HepG2 (cell line): Measurements from ENCODE around the gene CNPY4. TPM values are rescaled to one million over a fixed set of nuclear protein-coding genes. Genes with fewer than 3 reads are reported as not detected.
A peak's percentile ranks its signal among the peaks of the same experiment; 100 is the strongest.

Experiments used
- ATF1 ChIP-seq: IDR thresholded peaks from 2 replicates; pipeline ENCODE4 v1.6.1; 2016; ENCODE audit warnings: mild to moderate bottlenecking, control low read depth
- CAMTA2 ChIP-seq: sonication (generic); formaldehyde crosslinking; IDR thresholded peaks from 2 replicates; pipeline ENCODE4 v1.4.0; 2020; ENCODE audit warnings: mild to moderate bottlenecking, missing genetic modification reagents, borderline replicate concordance
- GATA4 ChIP-seq: sonication (generic); IDR thresholded peaks from 2 replicates; pipeline ENCODE4 v1.6.1; 2016; ENCODE audit warnings: antibody characterized with exemption, low read depth, borderline replicate concordance
- KLF11 ChIP-seq: IDR thresholded peaks from 2 replicates; pipeline ENCODE4 v1.6.1; 2016; ENCODE audit warnings: missing compliant biosample characterization
- YEATS2 ChIP-seq: sonication (generic); formaldehyde crosslinking; IDR thresholded peaks from 2 replicates; pipeline ENCODE4 v1.4.0; 2020; ENCODE audit warnings: missing genetic modification reagents, borderline replicate concordance
- ZBED4 ChIP-seq: sonication (generic); formaldehyde crosslinking; IDR thresholded peaks from 2 replicates; pipeline ENCODE4 v1.4.0; 2020; ENCODE audit warnings: missing genetic modification reagents, borderline replicate concordance
- ZMYM2 ChIP-seq: sonication (generic); formaldehyde crosslinking; IDR thresholded peaks from 2 replicates; pipeline ENCODE4 v1.8.0; 2022; ENCODE audit warnings: mild to moderate bottlenecking, missing genetic modification reagents
- ZNF350 ChIP-seq: sonication (generic); formaldehyde crosslinking; IDR thresholded peaks from 2 replicates; pipeline ENCODE4 v1.4.0; 2020; ENCODE audit warnings: mild to moderate bottlenecking, low read depth, missing genetic modification reagents, borderline replicate concordance
- ZNF713 ChIP-seq: sonication (generic); formaldehyde crosslinking; IDR thresholded peaks from 2 replicates; pipeline ENCODE4 v1.4.0; 2020; ENCODE audit warnings: mild to moderate bottlenecking, missing genetic modification reagents
- polyA plus RNA-seq, 8 experiments: library from polyadenylated mRNA; depleted of rRNA in 3 of 8; stranded (reverse) in 7 of 8; unstranded in 1 of 8; fragments of >200 nt; fragmentation: Illumina TruSeq in 4 of 8; extraction: Trizol in 4 of 8; gene quantifications; 2 replicates each; pipeline versions ENCODE4 v1.2.1 to v1.2.3, GENCODE V29; 2011 to 2016; ENCODE audit warnings: low read depth in 4 of 8, missing spikeins in 1 of 8, mixed read lengths in 1 of 8; ENCODE audit not compliant: insufficient read depth in 1 of 8
- total RNA-seq, 5 experiments: library from RNA; depleted of rRNA; stranded (reverse); fragments of >200 nt; fragmentation: Illumina TruSeq; extraction: Trizol; gene quantifications; 2 replicates each; pipeline ENCODE4 v1.2.3, GENCODE V29; 2016; ENCODE audit warnings: low read depth in 1 of 5
- TF ChIP-seq, protein P1 (sequence below): sonication (generic); formaldehyde crosslinking; IDR thresholded peaks from 2 replicates; pipeline ENCODE4 v1.5.0; 2020; ENCODE audit warnings: missing genetic modification reagents
- TF ChIP-seq, protein P2 (sequence below): IDR thresholded peaks from 2 replicates; pipeline ENCODE4 v1.6.1; 2016; ENCODE audit warnings: low read depth

Gene CNPY4
- total and polyA plus RNA-seq, 2 of the 13 experiments (the other 11 are each of a cell fraction or from before 2014, with no cell fraction given): 6.2 to 12.7 TPM

- peak; percentile 99 for TF ChIP-seq ZBED4 (CRISPR knock-in tag)
- TF ChIP-seq ATF1: no peak
- TF ChIP-seq, protein P1, sequence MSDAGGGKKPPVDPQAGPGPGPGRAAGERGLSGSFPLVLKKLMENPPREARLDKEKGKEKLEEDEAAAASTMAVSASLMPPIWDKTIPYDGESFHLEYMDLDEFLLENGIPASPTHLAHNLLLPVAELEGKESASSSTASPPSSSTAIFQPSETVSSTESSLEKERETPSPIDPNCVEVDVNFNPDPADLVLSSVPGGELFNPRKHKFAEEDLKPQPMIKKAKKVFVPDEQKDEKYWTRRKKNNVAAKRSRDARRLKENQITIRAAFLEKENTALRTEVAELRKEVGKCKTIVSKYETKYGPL (CRISPR knock-in tag): no peak
- no peak for TF ChIP-seq ZMYM2 (CRISPR knock-in tag)
- TF ChIP-seq ZNF713 (CRISPR knock-in tag): no peak
- peak; percentile 45; the same call in 1 of the 2 replicates for TF ChIP-seq ZNF350 (CRISPR knock-in tag)
- TF ChIP-seq GATA4: no peak
- TF ChIP-seq KLF11: peak; percentile 80; the same call in 1 of the 2 replicates
- TF ChIP-seq, protein P2, sequence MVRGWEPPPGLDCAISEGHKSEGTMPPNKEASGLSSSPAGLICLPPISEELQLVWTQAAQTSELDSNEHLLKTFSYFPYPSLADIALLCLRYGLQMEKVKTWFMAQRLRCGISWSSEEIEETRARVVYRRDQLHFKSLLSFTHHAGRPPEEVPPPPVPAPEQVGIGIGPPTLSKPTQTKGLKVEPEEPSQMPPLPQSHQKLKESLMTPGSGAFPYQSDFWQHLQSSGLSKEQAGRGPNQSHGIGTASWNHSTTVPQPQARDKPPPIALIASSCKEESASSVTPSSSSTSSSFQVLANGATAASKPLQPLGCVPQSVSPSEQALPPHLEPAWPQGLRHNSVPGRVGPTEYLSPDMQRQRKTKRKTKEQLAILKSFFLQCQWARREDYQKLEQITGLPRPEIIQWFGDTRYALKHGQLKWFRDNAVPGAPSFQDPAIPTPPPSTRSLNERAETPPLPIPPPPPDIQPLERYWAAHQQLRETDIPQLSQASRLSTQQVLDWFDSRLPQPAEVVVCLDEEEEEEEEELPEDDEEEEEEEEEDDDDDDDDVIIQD: no peak
- peak; percentile 67; the same call in 1 of the 2 replicates for TF ChIP-seq YEATS2 (CRISPR knock-in tag)
- TF ChIP-seq CAMTA2 (CRISPR knock-in tag): no peak
Observed at GRCh38 chr7:100158229-100159098, 39.0 kb downstream of the CNPY4 start, which contains the start of gene TRAPPC14 (continued).
